Peyer's patch (tissue), 4 donors: ENCODE results near the gene RGMB. TPM values are rescaled to one million over a fixed set of nuclear protein-coding genes. Genes with fewer than 3 reads are reported as not detected.

Experiments
- DNase-seq, 3 donors: peaks; one replicate each; pipeline ENCODE4 v3.0.0-alpha.2; 2017 to 2019
- H3K27ac ChIP-seq, 4 donors: fragments of 200-600 bp; sonication (generic); one replicate each; pipeline ENCODE4 v1.5.1; 2016 to 2019
- H3K27me3 ChIP-seq, 2 donors: fragments of 200-600 bp; sonication (generic); one replicate each; pipeline ENCODE4 v1.5.1; 2019
- H3K36me3 ChIP-seq, 3 donors: fragments of 200-600 bp; sonication (generic); one replicate each; pipeline ENCODE4 v1.5.1; 2016 to 2019
- H3K4me1 ChIP-seq, 4 donors: fragments of 200-600 bp; sonication (generic); one replicate each; pipeline ENCODE4 v1.5.1; 2016 to 2019
- H3K4me3 ChIP-seq, 4 donors: fragments of 200-600 bp; sonication (generic); 1 replicate in 3 of 4; 2 replicates in 1 of 4; pipeline ENCODE4 v1.5.1; 2016 to 2019; ENCODE audit warnings: mild to moderate bottlenecking in 1 of 4
- H3K9me3 ChIP-seq, 4 donors: fragments of 200-600 bp; sonication (generic); one replicate each; pipeline ENCODE4 v1.5.1; 2016 to 2019; ENCODE audit warnings: mild to moderate bottlenecking in 1 of 4
- POLR2A ChIP-seq, 2 donors: fragments of 450-650 bp; IDR thresholded peaks; one replicate each; pipeline ENCODE4 v1.5.1; 2017; ENCODE audit warnings: antibody characterized with exemption in 2 of 2, mild to moderate bottlenecking in 2 of 2, moderate library complexity in 2 of 2
- total RNA-seq, 4 donors: library from RNA; depleted of rRNA; stranded (reverse); fragments of >200 nt; gene quantifications; one replicate each; pipeline ENCODE4 v1.1.0, GENCODE V29; 2016
- TF ChIP-seq, protein P1 (sequence below), 6 experiments: fragments of 450-650 bp in 4 of 6; fragments of 200-600 bp in 2 of 6; sonication (generic) in 1 of 6; IDR thresholded peaks; one replicate each; pipeline ENCODE4 v1.5.1; 2017 to 2019; ENCODE audit warnings: antibody characterized with exemption in 6 of 6, mild to moderate bottlenecking in 3 of 6, moderate library complexity in 1 of 6

The RGMB gene
- total RNA-seq, 4 donors from 2014 or later, result 55.0 to 298 (median 138) TPM

- no peaks in the 10 kb centered on the region for H3K9me3 ChIP-seq
- peak overlapping the region in 2 of 4 donors; percentile 5 to 64 for H3K27ac ChIP-seq
- no peaks in the 10 kb centered on the region for H3K36me3 ChIP-seq
- peaks cover 0 to 31% (median 2%) of the 10 kb centered on the region in 4 donors for H3K4me1 ChIP-seq
- TF ChIP-seq POLR2A (IDR thresholded peaks at IDR 0.05), result no peak
- TF ChIP-seq, protein P1, sequence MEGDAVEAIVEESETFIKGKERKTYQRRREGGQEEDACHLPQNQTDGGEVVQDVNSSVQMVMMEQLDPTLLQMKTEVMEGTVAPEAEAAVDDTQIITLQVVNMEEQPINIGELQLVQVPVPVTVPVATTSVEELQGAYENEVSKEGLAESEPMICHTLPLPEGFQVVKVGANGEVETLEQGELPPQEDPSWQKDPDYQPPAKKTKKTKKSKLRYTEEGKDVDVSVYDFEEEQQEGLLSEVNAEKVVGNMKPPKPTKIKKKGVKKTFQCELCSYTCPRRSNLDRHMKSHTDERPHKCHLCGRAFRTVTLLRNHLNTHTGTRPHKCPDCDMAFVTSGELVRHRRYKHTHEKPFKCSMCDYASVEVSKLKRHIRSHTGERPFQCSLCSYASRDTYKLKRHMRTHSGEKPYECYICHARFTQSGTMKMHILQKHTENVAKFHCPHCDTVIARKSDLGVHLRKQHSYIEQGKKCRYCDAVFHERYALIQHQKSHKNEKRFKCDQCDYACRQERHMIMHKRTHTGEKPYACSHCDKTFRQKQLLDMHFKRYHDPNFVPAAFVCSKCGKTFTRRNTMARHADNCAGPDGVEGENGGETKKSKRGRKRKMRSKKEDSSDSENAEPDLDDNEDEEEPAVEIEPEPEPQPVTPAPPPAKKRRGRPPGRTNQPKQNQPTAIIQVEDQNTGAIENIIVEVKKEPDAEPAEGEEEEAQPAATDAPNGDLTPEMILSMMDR (IDR thresholded peaks at IDR 0.05), result no peak
- no peaks in the 10 kb centered on the region for H3K27me3 ChIP-seq
- DNase-seq, result peak in 2 of 3 donors; percentile 60
- peak overlapping the region in 2 of 4 donors; percentile 3 to 12 for H3K4me3 ChIP-seq
Observed at GRCh38 chr5:98779264-98779877, 5.9 kb downstream of the RGMB start.

GRCh38 chr5:98780390-98780789, 6.9 kb downstream of the RGMB start:
- H3K36me3 ChIP-seq, result no peaks in the 10 kb centered on the region
- H3K9me3 ChIP-seq, result no peaks in the 10 kb centered on the region
- H3K4me3 ChIP-seq, result no peak overlapping the region
- TF ChIP-seq, protein P1 (IDR thresholded peaks at IDR 0.05), result no peak
- TF ChIP-seq POLR2A (IDR thresholded peaks at IDR 0.05), result no peak
- peaks cover 0 to 34% (median 0%) of the 10 kb centered on the region in 4 donors for H3K4me1 ChIP-seq
- H3K27me3 ChIP-seq, result no peaks in the 10 kb centered on the region
- H3K27ac ChIP-seq, result peak overlapping the region in 2 of 4 donors; percentile 2 to 64
- no peak for DNase-seq

- H3K27me3 ChIP-seq, result no peaks in the 10 kb centered on the region
- DNase-seq, result no peak
- no peak overlapping the region for H3K4me3 ChIP-seq
- peaks cover 0 to 36% (median 0%) of the 10 kb centered on the region in 4 donors for H3K4me1 ChIP-seq
- no peak overlapping the region for H3K27ac ChIP-seq
- TF ChIP-seq POLR2A (IDR thresholded peaks at IDR 0.05), result no peak
- TF ChIP-seq, protein P1 (IDR thresholded peaks at IDR 0.05), result no peak
- H3K9me3 ChIP-seq, result no peaks in the 10 kb centered on the region
- H3K36me3 ChIP-seq, result no peaks in the 10 kb centered on the region
Observed at GRCh38 chr5:98781520-98781919, 8.1 kb downstream of the RGMB start.

DNA sequence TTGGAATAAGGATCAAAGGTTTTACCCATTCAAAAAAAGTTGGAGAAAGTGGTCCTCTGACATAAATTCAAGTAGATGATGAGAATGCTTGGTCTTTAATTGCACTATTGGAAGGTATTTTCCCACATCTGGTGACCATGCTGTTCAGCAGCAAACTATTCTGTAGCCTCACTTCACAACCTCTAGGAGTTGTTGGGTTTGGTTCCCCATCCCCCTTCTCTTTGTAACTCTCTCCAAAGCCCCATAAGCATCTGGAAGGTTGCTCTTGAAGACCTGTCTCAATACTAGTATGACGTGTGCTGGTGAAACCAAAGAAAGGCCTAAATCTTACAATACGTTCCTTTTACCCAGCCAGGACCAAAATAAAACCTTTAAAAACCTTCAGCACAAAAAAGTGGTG, 8.5 kb downstream of the RGMB start:
- no peaks in the 10 kb centered on the region for H3K36me3 ChIP-seq
- H3K9me3 ChIP-seq, result no peaks in the 10 kb centered on the region
- peaks cover 0 to 41% (median 0%) of the 10 kb centered on the region in 4 donors for H3K4me1 ChIP-seq
- H3K4me3 ChIP-seq, result no peak overlapping the region
- H3K27me3 ChIP-seq, result no peaks in the 10 kb centered on the region
- DNase-seq, result no peak
- H3K27ac ChIP-seq, result no peak overlapping the region
- TF ChIP-seq POLR2A (IDR thresholded peaks at IDR 0.05), result no peak
- TF ChIP-seq, protein P1 (IDR thresholded peaks at IDR 0.05), result no peak

DNA sequence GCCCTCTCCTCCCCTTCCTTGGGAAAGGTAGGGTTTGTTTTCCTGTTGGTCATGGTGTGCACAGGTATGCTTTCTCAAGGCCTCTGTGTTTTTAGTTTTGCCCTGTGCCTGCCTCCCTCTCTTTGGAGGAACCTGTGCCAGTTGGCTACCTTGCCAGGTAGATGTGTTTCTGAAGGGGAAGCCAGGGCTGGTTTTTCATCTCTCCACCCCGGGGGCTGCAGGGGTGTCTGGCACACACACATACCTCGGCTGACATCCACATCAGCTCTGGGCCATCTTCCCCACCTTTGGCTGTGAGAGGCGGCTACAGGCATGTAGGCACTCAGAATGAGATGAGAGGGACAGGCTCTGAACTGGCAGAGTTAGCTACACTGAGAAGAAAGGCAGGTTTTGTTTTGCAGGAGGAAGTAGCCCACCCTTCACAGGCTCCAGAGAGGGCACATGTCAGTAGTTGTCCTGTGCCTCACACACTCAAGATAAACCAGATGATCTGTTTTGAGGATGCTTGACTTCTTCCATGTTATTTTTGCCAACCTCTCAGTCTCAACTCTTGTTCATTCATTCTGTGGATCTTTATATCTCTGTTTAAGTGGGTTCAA, 9.7 kb downstream of the RGMB start:
- Histone ChIP-seq H3K27me3 (no peaks in the 10 kb centered on the region), H3K4me3 (no peak overlapping the region), H3K9me3 (no peaks in the 10 kb centered on the region), H3K36me3 (no peaks in the 10 kb centered on the region), H3K4me1 (peaks cover 0 to 51% (median 0%) of the 10 kb centered on the region in 4 donors), H3K27ac (no peak overlapping the region)
- no peak for DNase-seq
- TF ChIP-seq, protein P1 (IDR thresholded peaks at IDR 0.05), result no peak
- TF ChIP-seq POLR2A (IDR thresholded peaks at IDR 0.05), result no peak
